ENCODE results near the gene DRC7.

- TF ChIP-seq FOXK2 (IDR thresholded peaks at IDR 0.05) (no peak), TARDBP (IDR thresholded peaks at IDR 0.05) (no peak), FOXA1 (IDR thresholded peaks at IDR 0.05) (no peak), SP1 (IDR thresholded peaks at IDR 0.05) (no peak), FOXM1 (IDR thresholded peaks at IDR 0.05; ENCODE audit: borderline replicate concordance) (no peak), ELF4 (IDR thresholded peaks at IDR 0.05) (no peak), SUZ12 (IDR thresholded peaks at IDR 0.05) (no peak), BHLHE40 (IDR thresholded peaks at IDR 0.05; ENCODE audit: borderline replicate concordance) (no peak), ZNF384 (IDR thresholded peaks at IDR 0.05) (no peak), HDGF (IDR thresholded peaks at IDR 0.05; ENCODE audit: borderline replicate concordance) (no peak), NFRKB (IDR thresholded peaks at IDR 0.05) (no peak), L3MBTL2 (conservative IDR thresholded peaks at IDR 0.05) (no peak), LEF1 (IDR thresholded peaks at IDR 0.05; ENCODE audit: borderline replicate concordance) (no peak)
Measured at GRCh38 chr16:57704011-57704904, 9.7 kb downstream of the DRC7 start.
